Stomach (tissue), 9 donors: Measurements from ENCODE around the gene SLC26A4. TPM values are rescaled to one million over a fixed set of nuclear protein-coding genes. Genes with fewer than 3 reads are reported as not detected.

Source experiments
- DNase-seq, 2 donors: peaks; one replicate each; pipeline versions ENCODE4 v3.0.0 to v3.0.0-alpha.2; 2013 to 2019
- H3K27ac ChIP-seq, 5 donors: fragments of 200-600 bp in 4 of 5; sonication (generic) in 4 of 5; one replicate each; pipeline ENCODE4 v1.5.1; 2013 to 2019; ENCODE audit warnings: mild to moderate bottlenecking in 1 of 5, moderate library complexity in 1 of 5
- H3K27me3 ChIP-seq, 3 donors: fragments of 200-600 bp; sonication (generic); one replicate each; pipeline ENCODE4 v1.5.1; 2017 to 2019; ENCODE audit warnings: mixed run types in 1 of 3
- H3K36me3 ChIP-seq, 4 donors: fragments of 200-600 bp; sonication (generic); 1 replicate in 3 of 4; 2 replicates in 1 of 4; pipeline ENCODE4 v1.5.1; 2016 to 2019
- H3K4me1 ChIP-seq, 4 donors: fragments of 200-600 bp; sonication (generic); one replicate each; pipeline ENCODE4 v1.5.1; 2016 to 2019
- H3K4me3 ChIP-seq, 4 donors: fragments of 200-600 bp; sonication (generic) in 3 of 4; one replicate each; pipeline ENCODE4 v1.5.1; 2016 to 2019; ENCODE audit warnings: mild to moderate bottlenecking in 1 of 4
- H3K9me3 ChIP-seq, 4 donors: fragments of 200-600 bp; sonication (generic); one replicate each; pipeline ENCODE4 v1.5.1; 2016 to 2019
- CTCF ChIP-seq, 7 experiments: fragments of 450-650 bp in 4 of 7; fragments of 200-600 bp in 3 of 7; sonication (generic) in 3 of 7; IDR thresholded peaks; one replicate each; pipeline ENCODE4 v1.5.1; 2016 to 2019; ENCODE audit warnings: antibody characterized with exemption in 7 of 7, control low read depth in 2 of 7, mild to moderate bottlenecking in 1 of 7
- EP300 ChIP-seq: sonication (generic); formaldehyde crosslinking; IDR thresholded peaks from one replicate; pipeline ENCODE4 v1.6.1; 2017; ENCODE audit warnings: antibody characterized with exemption
- POLR2A ChIP-seq, 4 donors: fragments of 450-650 bp; IDR thresholded peaks; one replicate each; pipeline ENCODE4 v1.6.1; 2016; ENCODE audit warnings: antibody characterized with exemption in 4 of 4, control low read depth in 2 of 4, mild to moderate bottlenecking in 1 of 4, moderate library complexity in 1 of 4
- POLR2AphosphoS5 ChIP-seq, 3 donors: sonication (generic); formaldehyde crosslinking; IDR thresholded peaks; one replicate each; pipeline ENCODE4 v1.6.1; 2016; ENCODE audit warnings: antibody characterized with exemption in 3 of 3
- WGBS, 5 donors: extraction: QIAGEN DNeasy Blood & Tissue Kit in 3 of 5; methylation state at CpG; one replicate each; pipeline versions ENCODE4 v1.1.5 to v1.1.7; 2013 to 2018; 5-methylcytosine and 5-hydroxymethylcytosine counted together
- intact Hi-C: fragments of 100-400 bp; cut with DNase I; formaldehyde crosslinking; loops from one replicate; pipeline ENCODE4 v1.15.1; 2023; ENCODE audit warnings: low total_unique reads
- polyA plus RNA-seq, 3 donors: library from polyadenylated mRNA; stranded (reverse); fragments of 200-250 nt; gene quantifications; one replicate each; pipeline ENCODE4 v1.2.3, GENCODE V29; 2013
- total RNA-seq, 5 donors: library from RNA; depleted of rRNA; stranded (reverse); fragments of >200 nt; gene quantifications; one replicate each; pipeline versions ENCODE4 v1.1.0 to v1.2.3, GENCODE V29; 2014 to 2016
- donor health status: healthy with polysubstance abuse.
- donor health status: Bipolar disorder and iron deficiency.
- donor health status: healthy.

Gene SLC26A4
- total and polyA plus RNA-seq, 8 donors, result 0.06 to 4.2 (median 2.1) TPM; not detected in 3

GRCh38 chr7:107718456-107719193 lies 58.0 kb downstream of the SLC26A4 start:
- DNase-seq, result no peak
- Histone ChIP-seq H3K4me3 (no peak overlapping the region), H3K27me3 (no peaks in the 10 kb centered on the region), H3K36me3 (no peaks in the 10 kb centered on the region), H3K4me1 (no peaks in the 10 kb centered on the region), H3K9me3 (no peaks in the 10 kb centered on the region), H3K27ac (no peak overlapping the region)
- TF ChIP-seq CTCF (IDR thresholded peaks at IDR 0.05) (no peak), POLR2AphosphoS5 (IDR thresholded peaks at IDR 0.05) (no peak), EP300 (no peak), POLR2A (IDR thresholded peaks at IDR 0.05) (no peak)
- intact Hi-C loops, result no loop called here
- 87 to 90% (median 90%) methylated on average over 4 of the region's 4 CpGs for WGBS, 5 donors

- intact Hi-C loops, result no loop called here
These were observed 60.7 kb downstream of the SLC26A4 start for GRCh38 chr7:107721286-107721685.

GRCh38 chr7:107723255-107723654 lies 62.6 kb downstream of the SLC26A4 start:
- Histone ChIP-seq H3K36me3 (no peaks in the 10 kb centered on the region), H3K4me3 (no peak overlapping the region), H3K4me1 (no peaks in the 10 kb centered on the region), H3K27ac (no peak overlapping the region), H3K9me3 (no peaks in the 10 kb centered on the region), H3K27me3 (peaks cover 0 to 5% (median 0%) of the 10 kb centered on the region in 3 donors)
- intact Hi-C loops, result no loop called here
- DNase-seq, result no peak
- TF ChIP-seq CTCF (IDR thresholded peaks at IDR 0.05) (no peak), POLR2AphosphoS5 (IDR thresholded peaks at IDR 0.05) (no peak), POLR2A (IDR thresholded peaks at IDR 0.05) (no peak), EP300 (no peak)
- 86 to 98% (median 95%) methylated on average over 2 of the region's 2 CpGs for WGBS, 5 donors

More at GRCh38 chr7:107721286-107721685, 60.7 kb downstream of the SLC26A4 start:
- TF ChIP-seq EP300 (no peak), CTCF (IDR thresholded peaks at IDR 0.05) (no peak), POLR2A (IDR thresholded peaks at IDR 0.05) (no peak), POLR2AphosphoS5 (IDR thresholded peaks at IDR 0.05) (no peak)
- DNase-seq, result no peak
- WGBS, 5 donors, result 50 to 59% (median 51%) methylated on average over 1 of the region's 1 CpG
- no peaks in the 10 kb centered on the region for H3K9me3 ChIP-seq
- no peaks in the 10 kb centered on the region for H3K36me3 ChIP-seq
- H3K4me3 ChIP-seq, result no peak overlapping the region
- no peaks in the 10 kb centered on the region for H3K4me1 ChIP-seq
- no peak overlapping the region for H3K27ac ChIP-seq
- H3K27me3 ChIP-seq, result no peaks in the 10 kb centered on the region

- WGBS, 5 donors, result 21 to 26% (median 23%) methylated on average over 4 of the region's 4 CpGs
- Histone ChIP-seq H3K9me3 (no peaks in the 10 kb centered on the region), H3K4me3 (no peak overlapping the region), H3K36me3 (no peaks in the 10 kb centered on the region), H3K4me1 (no peaks in the 10 kb centered on the region), H3K27ac (no peak overlapping the region), H3K27me3 (peaks cover 0 to 5% (median 0%) of the 10 kb centered on the region in 3 donors)
- peak; percentile 53 to 83 for DNase-seq
- intact Hi-C loops, result loop anchor here (5.0 kb wide), 1 partner anchor 263 kb away; no protein-coding TSS in a partner anchor
- TF ChIP-seq POLR2AphosphoS5 (IDR thresholded peaks at IDR 0.05) (no peak), EP300 (no peak), POLR2A (IDR thresholded peaks at IDR 0.05) (no peak), CTCF (IDR thresholded peaks at IDR 0.05) (peak in 5 of 7 experiments; percentile 48 to 66 (median 60))
These were observed 64.6 kb downstream of the SLC26A4 start for GRCh38 chr7:107725138-107725740.
